Measurements from ENCODE around the gene BSDC1.

GRCh38 chr1:32373996-32374592 lies 20.1 kb downstream of the BSDC1 start:
- TF ChIP-seq CTCF (IDR thresholded peaks at IDR 0.05) = no peak
- TF ChIP-seq POLR2AphosphoS5 (IDR thresholded peaks at IDR 0.05) = no peak

All from stomach (tissue), 4 donors.